Neuronal stem cell (in vitro differentiated cells): ENCODE measurements around the gene ELP5.
A peak's percentile ranks its signal among the peaks of the same experiment; 100 is the strongest.

Experiments used
- DNase-seq: peaks from one replicate; pipeline ENCODE4 v3.0.0-alpha.2; 2013; ENCODE audit warnings: low spot score
- H2AFZ ChIP-seq: one replicate; pipeline ENCODE4 v1.6.1; 2013; ENCODE audit warnings: mild to moderate bottlenecking, low read length, inconsistent platforms
- H2AK5ac ChIP-seq: 2 replicates; pipeline ENCODE4 v1.6.1; 2013; ENCODE audit warnings: low read depth, mild to moderate bottlenecking, inconsistent platforms, low read length, moderate library complexity, mixed read lengths
- H2BK120ac ChIP-seq: 2 replicates; pipeline ENCODE4 v1.6.1; 2013; ENCODE audit warnings: low read depth, mild to moderate bottlenecking, inconsistent platforms, low read length, moderate library complexity, mixed read lengths
- H2BK12ac ChIP-seq: one replicate; pipeline ENCODE4 v1.6.1; 2013; ENCODE audit warnings: low read length, inconsistent platforms
- H2BK15ac ChIP-seq: 2 replicates; pipeline ENCODE4 v1.6.1; 2013; ENCODE audit warnings: mild to moderate bottlenecking, low read length, inconsistent platforms, mixed read lengths
- H2BK5ac ChIP-seq: one replicate; pipeline ENCODE4 v1.6.1; 2013; ENCODE audit warnings: inconsistent platforms, mild to moderate bottlenecking, low read length, moderate library complexity
- H3K14ac ChIP-seq: one replicate; pipeline ENCODE4 v1.6.1; 2013; ENCODE audit warnings: low read length, inconsistent platforms
- H3K18ac ChIP-seq: 2 replicates; pipeline ENCODE4 v1.6.1; 2013; ENCODE audit warnings: low read length, inconsistent platforms
- H3K23ac ChIP-seq: 2 replicates; pipeline ENCODE4 v1.6.1; 2013; ENCODE audit warnings: low read depth, mild to moderate bottlenecking, mixed read lengths, low read length, inconsistent platforms; ENCODE audit not compliant: poor library complexity
- H3K27ac ChIP-seq: replicated peaks from 3 replicates; pipeline ENCODE4 v1.5.1; 2013; ENCODE audit warnings: low read length, inconsistent platforms
- H3K27me3 ChIP-seq, 3 experiments: 2 replicates each; pipeline ENCODE4 v1.6.1; 2013; ENCODE audit warnings: low read length in 3 of 3, mild to moderate bottlenecking in 2 of 3, inconsistent platforms in 1 of 3, low read depth in 1 of 3, mixed read lengths in 1 of 3, moderate library complexity in 1 of 3; ENCODE audit not compliant: control insufficient read depth in 3 of 3, insufficient read depth in 3 of 3
- H3K36me3 ChIP-seq, 2 donors: replicated peaks in 1 of 2; 2 replicates each; pipeline ENCODE4 v1.6.1; 2013; ENCODE audit warnings: low read length in 2 of 2; ENCODE audit not compliant: control insufficient read depth in 2 of 2, insufficient read depth in 2 of 2
- H3K4ac ChIP-seq: 2 replicates; pipeline ENCODE4 v1.6.1; 2013; ENCODE audit warnings: inconsistent platforms, mild to moderate bottlenecking, low read length, moderate library complexity
- H3K4me1 ChIP-seq, 2 donors: 1 replicate in 1 of 2; 2 replicates in 1 of 2; pipeline ENCODE4 v1.6.1; 2013; ENCODE audit warnings: low read length in 2 of 2, low read depth in 1 of 2; ENCODE audit not compliant: control insufficient read depth in 2 of 2, insufficient read depth in 1 of 2
- H3K4me2 ChIP-seq: one replicate; pipeline ENCODE4 v1.6.1; 2013; ENCODE audit warnings: mild to moderate bottlenecking, low read length, inconsistent platforms; ENCODE audit not compliant: insufficient read depth, poor library complexity, severe bottlenecking
- H3K4me3 ChIP-seq, 2 donors: 2 replicates each; pipeline ENCODE4 v1.5.1; 2013; ENCODE audit warnings: low read length in 2 of 2, mild to moderate bottlenecking in 2 of 2, inconsistent platforms in 1 of 2, moderate library complexity in 1 of 2
- H3K79me1 ChIP-seq: one replicate; pipeline ENCODE4 v1.6.1; 2013; ENCODE audit warnings: low read depth, mild to moderate bottlenecking, inconsistent platforms, low read length, moderate library complexity
- H3K9ac ChIP-seq: one replicate; pipeline ENCODE4 v1.6.1; 2013; ENCODE audit warnings: mild to moderate bottlenecking, low read depth, low read length, inconsistent platforms; ENCODE audit not compliant: poor library complexity
- H3K9me3 ChIP-seq, 2 donors: replicated peaks in 1 of 2; 2 replicates each; pipeline versions ENCODE3 to v1.6.1; 2013; ENCODE audit warnings: low read length in 2 of 2, mild to moderate bottlenecking in 2 of 2, inconsistent platforms in 1 of 2, low read depth in 1 of 2, mixed read lengths in 1 of 2, moderate library complexity in 1 of 2; ENCODE audit not compliant: control insufficient read depth in 2 of 2, insufficient read depth in 1 of 2
- H4K8ac ChIP-seq: one replicate; pipeline ENCODE4 v1.6.1; 2013; ENCODE audit warnings: low read depth, mild to moderate bottlenecking, inconsistent platforms, low read length, moderate library complexity
- H4K91ac ChIP-seq: one replicate; pipeline ENCODE4 v1.6.1; 2013; ENCODE audit warnings: low read length, low read depth, mild to moderate bottlenecking, inconsistent platforms; ENCODE audit not compliant: poor library complexity
- WGBS, 2 donors: extraction: QIAGEN DNeasy Blood & Tissue Kit; methylation state at CpG; one replicate each; pipeline ENCODE4 v1.1.7; 2013; ENCODE audit warnings: missing lambda C conversion rate in 2 of 2, mixed read lengths in 1 of 2; ENCODE audit not compliant: insufficient read length in 2 of 2, insufficient replicate concordance in 1 of 2; ENCODE audit errors: extremely low coverage in 2 of 2; 5-methylcytosine and 5-hydroxymethylcytosine counted together

ELP5 gene

GRCh38 chr17:7235693-7236665 lies 16.0 kb upstream of the ELP5 start:
- no peak overlapping the region for H2BK120ac ChIP-seq
- peaks cover 15 to 31% of the 10 kb centered on the region in 2 donors for H3K4me1 ChIP-seq
- peaks cover 36 to 52% of the 10 kb centered on the region in 2 donors for H3K36me3 ChIP-seq
- no peak overlapping the region for H3K4ac ChIP-seq
- no peak overlapping the region for H3K9ac ChIP-seq
- H4K8ac ChIP-seq = no peak overlapping the region
- no peaks in the 10 kb centered on the region for H3K9me3 ChIP-seq
- no peak overlapping the region for H2BK15ac ChIP-seq
- peaks cover 14% of the 10 kb centered on the region for H3K79me1 ChIP-seq
- H2BK5ac ChIP-seq = no peak overlapping the region
- no peak overlapping the region for H2AFZ ChIP-seq
- H4K91ac ChIP-seq = no peak overlapping the region
- H3K23ac ChIP-seq = no peak overlapping the region
- H3K27me3 ChIP-seq = no peaks in the 10 kb centered on the region
- no peak overlapping the region for H3K18ac ChIP-seq
- no peak overlapping the region for H2AK5ac ChIP-seq
- no peak overlapping the region for H3K27ac ChIP-seq
- H2BK12ac ChIP-seq = no peak overlapping the region
- peak overlapping the region in 1 of 2 donors; percentile 33 for H3K4me3 ChIP-seq
- no CpG with 5 or more reads among the region's 22 CpGs for WGBS, 2 donors
- no peak overlapping the region for H3K14ac ChIP-seq
- DNase-seq = no peak
- no peak overlapping the region for H3K4me2 ChIP-seq

DNA sequence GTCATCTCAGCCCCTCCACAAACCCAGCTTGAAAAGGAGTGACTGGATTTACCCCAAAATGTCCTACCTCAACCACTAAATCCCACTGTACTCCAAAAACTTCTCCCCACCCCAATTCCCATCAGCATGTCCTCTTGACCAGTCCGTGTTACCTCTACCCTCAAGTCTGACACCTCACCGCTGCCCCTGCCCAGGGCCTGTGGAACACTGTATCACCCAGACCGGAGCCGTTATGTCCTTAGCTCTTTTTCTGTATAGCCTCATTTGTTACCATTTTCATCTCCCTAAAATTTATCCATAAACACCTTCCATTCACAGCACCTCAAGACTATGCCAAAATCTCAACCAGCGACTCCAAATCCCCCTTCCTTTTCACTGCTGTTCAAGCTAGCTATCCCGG lies 15.2 kb upstream of the ELP5 start:
- Histone ChIP-seq H3K79me1 (peaks cover 16% of the 10 kb centered on the region), H3K27me3 (no peaks in the 10 kb centered on the region), H4K8ac (no peak overlapping the region), H2AK5ac (no peak overlapping the region), H2BK120ac (no peak overlapping the region), H3K14ac (no peak overlapping the region), H2BK15ac (no peak overlapping the region), H3K23ac (no peak overlapping the region), H3K4ac (no peak overlapping the region), H3K4me2 (no peak overlapping the region), H3K18ac (no peak overlapping the region), H2BK5ac (no peak overlapping the region), H2AFZ (no peak overlapping the region), H2BK12ac (no peak overlapping the region), H3K36me3 (peaks cover 38 to 55% of the 10 kb centered on the region in 2 donors), H3K9ac (no peak overlapping the region), H3K9me3 (no peaks in the 10 kb centered on the region), H3K4me3 (peak overlapping the region in 1 of 2 donors; percentile 93), H4K91ac (no peak overlapping the region), H3K4me1 (peaks cover 17 to 31% of the 10 kb centered on the region in 2 donors), H3K27ac (no peak overlapping the region)
- 100% methylated on average over 1 of the region's 6 CpGs; no CpG with 5 or more reads in 1 of the 2 donors for WGBS, 2 donors
- DNase-seq = no peak

- no peak overlapping the region for H3K9ac ChIP-seq
- peaks cover 38 to 50% of the 10 kb centered on the region in 2 donors for H3K36me3 ChIP-seq
- H3K4ac ChIP-seq = no peak overlapping the region
- peak overlapping the region; percentile 51 for H3K4me2 ChIP-seq
- H3K23ac ChIP-seq = no peak overlapping the region
- H2BK120ac ChIP-seq = no peak overlapping the region
- H2AFZ ChIP-seq = no peak overlapping the region
- peak overlapping the region; percentile 85 for H2BK5ac ChIP-seq
- peak overlapping the region; percentile 50 for H3K27ac ChIP-seq
- no CpG with 5 or more reads among the region's 6 CpGs for WGBS, 2 donors
- no peak overlapping the region for H3K14ac ChIP-seq
- H3K27me3 ChIP-seq = no peaks in the 10 kb centered on the region
- no peaks in the 10 kb centered on the region for H3K9me3 ChIP-seq
- no peak overlapping the region for H4K8ac ChIP-seq
- no peak overlapping the region for H2BK12ac ChIP-seq
- no peak overlapping the region for H2AK5ac ChIP-seq
- no peak overlapping the region for H2BK15ac ChIP-seq
- H3K4me3 ChIP-seq = peak overlapping the region; percentile 15 to 93
- peaks cover 15 to 26% of the 10 kb centered on the region in 2 donors for H3K4me1 ChIP-seq
- H4K91ac ChIP-seq = no peak overlapping the region
- peaks cover 18% of the 10 kb centered on the region for H3K79me1 ChIP-seq
- no peak overlapping the region for H3K18ac ChIP-seq
- DNase-seq = no peak
Observed at GRCh38 chr17:7237266-7237760, 14.7 kb upstream of the ELP5 start.

- Histone ChIP-seq H3K9me3 (no peaks in the 10 kb centered on the region), H3K4me2 (peak overlapping the region; percentile 51), H2AFZ (peak overlapping the region; percentile 54), H2BK12ac (no peak overlapping the region), H3K4ac (peak overlapping the region; percentile 44), H3K23ac (peak overlapping the region; percentile 73), H3K27ac (peak overlapping the region; percentile 76), H4K8ac (no peak overlapping the region), H3K14ac (no peak overlapping the region), H3K79me1 (peaks cover 18% of the 10 kb centered on the region), H3K36me3 (peaks cover 38 to 47% of the 10 kb centered on the region in 2 donors), H2AK5ac (peak overlapping the region; percentile 74), H4K91ac (no peak overlapping the region), H3K9ac (peak overlapping the region; percentile 87), H3K4me1 (peaks cover 14 to 25% of the 10 kb centered on the region in 2 donors), H3K27me3 (no peaks in the 10 kb centered on the region), H2BK15ac (peak overlapping the region; percentile 12), H2BK5ac (peak overlapping the region; percentile 85), H3K18ac (peak overlapping the region; percentile 98), H3K4me3 (peak overlapping the region; percentile 93 to 97), H2BK120ac (no peak overlapping the region)
- WGBS, 2 donors = no CpG with 5 or more reads among the region's 73 CpGs
- peak; percentile 74 for DNase-seq
Observed at GRCh38 chr17:7237761-7238419, 14.1 kb upstream of the ELP5 start.
